ENCODE data around the gene KAZN. TPM values are rescaled to one million over a fixed set of nuclear protein-coding genes. Genes with fewer than 3 reads are reported as not detected.

KAZN gene
- total and polyA plus RNA-seq, 11 donors: 0.65 to 6.5 (median 2.3) TPM

- WGBS, 4 donors: 87 to 96% (median 90%) methylated on average over 6 of the region's 6 CpGs
- peak in 1 of 5 donors; percentile 22 for DNase-seq
- Histone ChIP-seq H3K27me3 (no peaks in the 10 kb centered on the region), H3K27ac (no peak overlapping the region), H3K36me3 (no peaks in the 10 kb centered on the region), H3K4me1 (peaks cover 0 to 10% (median 3%) of the 10 kb centered on the region in 12 donors), H3K9me3 (no peaks in the 10 kb centered on the region), H3K4me3 (no peak overlapping the region)
- intact Hi-C loops (cut with DNase I): no loop called here
- no peak for ATAC-seq
- TF ChIP-seq POLR2A (IDR thresholded peaks at IDR 0.05): no peak
These were observed 338.3 kb downstream of the KAZN start for GRCh38 chr1:14936815-14937214.

GRCh38 chr1:14937288-14937949 lies 338.9 kb downstream of the KAZN start:
- 88 to 95% (median 90%) methylated on average over 11 of the region's 11 CpGs for WGBS, 4 donors
- H3K4me3 ChIP-seq: no peak overlapping the region
- H3K9me3 ChIP-seq: no peaks in the 10 kb centered on the region
- no peaks in the 10 kb centered on the region for H3K27me3 ChIP-seq
- H3K4me1 ChIP-seq: peaks cover 0 to 16% (median 5%) of the 10 kb centered on the region in 12 donors
- TF ChIP-seq CTCF (IDR thresholded peaks at IDR 0.05) (no peak), POLR2A (IDR thresholded peaks at IDR 0.05) (no peak)
- no peak overlapping the region for H3K27ac ChIP-seq
- H3K36me3 ChIP-seq: no peaks in the 10 kb centered on the region
- intact Hi-C loops (cut with DNase I): no loop called here
- ATAC-seq (no peak), DNase-seq (peak in 1 of 5 donors; percentile 33)

GRCh38 chr1:14939527-14940284 lies 341.2 kb downstream of the KAZN start:
- H3K4me1 ChIP-seq: peaks cover 0 to 34% (median 15%) of the 10 kb centered on the region in 12 donors
- no peak overlapping the region for H3K4me3 ChIP-seq
- intact Hi-C loops (cut with DNase I): no loop called here
- peak overlapping the region in 5 of 12 donors; percentile 8 to 58 (median 23) for H3K27ac ChIP-seq
- no peaks in the 10 kb centered on the region for H3K27me3 ChIP-seq
- H3K36me3 ChIP-seq: no peaks in the 10 kb centered on the region
- H3K9me3 ChIP-seq: no peaks in the 10 kb centered on the region
- ATAC-seq (peak in 3 of 4 donors; percentile 16 to 40 (median 35)), DNase-seq (peak in 1 of 5 donors; percentile 29)
- WGBS, 4 donors: 80 to 92% (median 85%) methylated on average over 6 to 9 of the region's 9 CpGs
- TF ChIP-seq POLR2A (IDR thresholded peaks at IDR 0.05) (no peak), CTCF (IDR thresholded peaks at IDR 0.05) (no peak)

- intact Hi-C loops (cut with DNase I): no loop called here
- TF ChIP-seq POLR2A (IDR thresholded peaks at IDR 0.05) (no peak), CTCF (IDR thresholded peaks at IDR 0.05) (no peak)
- no peaks in the 10 kb centered on the region for H3K36me3 ChIP-seq
- ATAC-seq (peak in 1 of 4 donors; percentile 8), DNase-seq (peak in 1 of 5 donors; percentile 22)
- H3K4me1 ChIP-seq: peaks cover 0 to 41% (median 21%) of the 10 kb centered on the region in 12 donors
- H3K27ac ChIP-seq: peak overlapping the region in 5 of 12 donors; percentile 8 to 58 (median 23)
- no peaks in the 10 kb centered on the region for H3K27me3 ChIP-seq
- WGBS, 4 donors: 57 to 66% (median 62%) methylated on average over 5 to 7 of the region's 7 CpGs
- no peak overlapping the region for H3K4me3 ChIP-seq
- H3K9me3 ChIP-seq: no peaks in the 10 kb centered on the region
These were observed 341.9 kb downstream of the KAZN start for GRCh38 chr1:14940285-14940870.
